A673 (cell line): ENCODE data around the gene GDF9. TPM values are rescaled to one million over a fixed set of nuclear protein-coding genes. Genes with fewer than 3 reads are reported as not detected.

Experiments
- BruUV-seq: library from RNA; stranded (reverse); fragments of 400-500 nt; replicated peaks from 2 replicates; lab custom pipeline; 2021; lab: Mats Ljungman, UMichigan
- CTCF ChIA-PET: fragments of 300-600 bp; sonication (Branson Sonifier 250); formaldehyde crosslinking; loops from one replicate; lab custom pipeline; 2022; ENCODE audit warnings: antibody characterized with exemption; lab: Charles Lee
- POLR2A ChIA-PET: fragments of 300-600 bp; sonication (Branson Sonifier 250); formaldehyde crosslinking; loops from one replicate; lab custom pipeline; 2022; ENCODE audit warnings: antibody characterized with exemption; ENCODE audit not compliant: low non-redundant PET; lab: Charles Lee
- DNase-seq: peaks from one replicate; pipeline ENCODE4 v3.0.0-alpha.2; 2015; ENCODE audit warnings: low spot score
- H3K27ac ChIP-seq: fragments of 200-600 bp; sonication (generic); 2 replicates; pipeline ENCODE4 v1.5.1; 2016; ENCODE audit warnings: mixed run types, low read depth, mild to moderate bottlenecking, mixed read lengths, antibody characterized with exemption, low read length; ENCODE audit not compliant: poor library complexity, severe bottlenecking
- H3K27me3 ChIP-seq: fragments of 200-600 bp; sonication (generic); replicated peaks from 2 replicates; pipeline ENCODE4 v1.6.1; 2017; ENCODE audit warnings: mixed run types, low read depth, mild to moderate bottlenecking, mixed read lengths, antibody characterized with exemption, low read length; ENCODE audit not compliant: insufficient read depth, poor library complexity
- H3K36me3 ChIP-seq: fragments of 200-600 bp; sonication (generic); 2 replicates; pipeline ENCODE4 v1.6.1; 2016; ENCODE audit warnings: mixed run types, mild to moderate bottlenecking, mixed read lengths, antibody characterized with exemption, low read length; ENCODE audit not compliant: insufficient read depth, poor library complexity, severe bottlenecking
- H3K4me1 ChIP-seq: fragments of 200-600 bp; sonication (generic); 2 replicates; pipeline ENCODE4 v1.6.1; 2017; ENCODE audit warnings: mixed run types, mild to moderate bottlenecking, mixed read lengths, antibody characterized with exemption, low read length; ENCODE audit not compliant: insufficient read depth, poor library complexity, severe bottlenecking
- H3K4me3 ChIP-seq: fragments of 200-600 bp; sonication (generic); 2 replicates; pipeline ENCODE4 v1.5.1; 2016; ENCODE audit warnings: low read depth, mixed run types, mild to moderate bottlenecking, mixed read lengths, low read length; ENCODE audit not compliant: poor library complexity, severe bottlenecking
- H3K9me3 ChIP-seq: fragments of 200-600 bp; sonication (generic); 2 replicates; pipeline ENCODE4 v1.6.1; 2016; ENCODE audit warnings: mixed run types, low read depth, mild to moderate bottlenecking, mixed read lengths, antibody characterized with exemption, low read length; ENCODE audit not compliant: poor library complexity, severe bottlenecking
- CTCF ChIP-seq: fragments of 300-800, 200-600 bp; sonication (generic); conservative IDR thresholded peaks from 2 replicates; pipeline ENCODE4 v1.5.1; 2017; ENCODE audit warnings: low read depth, mild to moderate bottlenecking, antibody characterized with exemption, low read length, moderate library complexity, mixed read lengths
- EZH2 ChIP-seq: fragments of 200-600 bp; sonication (generic); IDR thresholded peaks from 2 replicates; pipeline ENCODE4 v1.6.1; 2017; ENCODE audit warnings: borderline replicate concordance, low read depth, mild to moderate bottlenecking, mixed read lengths, antibody characterized with exemption, low read length; ENCODE audit not compliant: poor library complexity, severe bottlenecking
- intact Hi-C: fragments of 100-400 bp; cut with micrococcal nuclease; formaldehyde crosslinking; loops from one replicate; pipeline ENCODE4 v1.10.0; 2022; ENCODE audit not compliant: unreplicated experiment
- total RNA-seq: library from RNA; stranded (reverse); gene quantifications from 2 replicates; pipeline ENCODE4 v1.2.3, GENCODE V29; 2021

GDF9 gene
- total RNA-seq, 1 experiment from 2014 or later = 0.32 TPM

- POLR2A ChIA-PET = no interaction called here
These were observed 29.5 kb upstream of the GDF9 start for GRCh38 chr5:132895719-132896305.

GRCh38 chr5:132890817-132891216, 24.5 kb upstream of the GDF9 start:
- peaks cover 67% of the 10 kb centered on the region for H3K36me3 ChIP-seq
- H3K4me1 ChIP-seq = no peaks in the 10 kb centered on the region
- ChIA-PET CTCF (no interaction called here), POLR2A (no interaction called here)
- H3K27me3 ChIP-seq = no peaks in the 10 kb centered on the region
- H3K4me3 ChIP-seq = no peak overlapping the region
- no peaks in the 10 kb centered on the region for H3K9me3 ChIP-seq
- no peak for TF ChIP-seq CTCF
- TF ChIP-seq EZH2 = no peak
- H3K27ac ChIP-seq = no peak overlapping the region
- no TSS peak for BruUV-seq
- no peak for DNase-seq
- intact Hi-C loops = no loop called here

More at GRCh38 chr5:132895719-132896305, 29.5 kb upstream of the GDF9 start:
- intact Hi-C loops = no loop called here
- Histone ChIP-seq H3K27me3 (no peaks in the 10 kb centered on the region), H3K36me3 (peaks cover 63% of the 10 kb centered on the region), H3K9me3 (no peaks in the 10 kb centered on the region), H3K4me3 (no peak overlapping the region), H3K4me1 (no peaks in the 10 kb centered on the region), H3K27ac (no peak overlapping the region)
- no TSS peak for BruUV-seq
- CTCF ChIA-PET = no interaction called here
- DNase-seq = no peak
- TF ChIP-seq CTCF (no peak), EZH2 (no peak)

GRCh38 chr5:132889501-132889900, 23.2 kb upstream of the GDF9 start:
- H3K4me3 ChIP-seq = no peak overlapping the region
- ChIA-PET POLR2A (no interaction called here), CTCF (no interaction called here)
- H3K27me3 ChIP-seq = no peaks in the 10 kb centered on the region
- no peak for TF ChIP-seq EZH2
- TF ChIP-seq CTCF = no peak
- H3K27ac ChIP-seq = no peak overlapping the region
- H3K4me1 ChIP-seq = no peaks in the 10 kb centered on the region
- no peaks in the 10 kb centered on the region for H3K9me3 ChIP-seq
- no peak for DNase-seq
- BruUV-seq = no TSS peak
- intact Hi-C loops = no loop called here
- peaks cover 55% of the 10 kb centered on the region for H3K36me3 ChIP-seq
